ENCODE measurements around the gene NACAD.

Gene NACAD

GRCh38 chr7:45073786-45074527, 14.8 kb downstream of the NACAD start:
- no peak for DNase-seq (ENCODE audit: low spot score)

- DNase-seq (ENCODE audit: low spot score): no peak
Measured at GRCh38 chr7:45073031-45073785, 15.6 kb downstream of the NACAD start.

- DNase-seq (ENCODE audit: low spot score): no peak
Measured at GRCh38 chr7:45072131-45073030, 16.4 kb downstream of the NACAD start.

- DNase-seq (ENCODE audit: low spot score): no peak
Measured at GRCh38 chr7:45071528-45071927, 17.2 kb downstream of the NACAD start.

- DNase-seq (ENCODE audit: low spot score): no peak
Measured at GRCh38 chr7:45070254-45070642, 18.5 kb downstream of the NACAD start.

GRCh38 chr7:45069444-45070253, 19.1 kb downstream of the NACAD start:
- no peak for DNase-seq (ENCODE audit: low spot score)

- DNase-seq (ENCODE audit: low spot score): no peak
Measured at GRCh38 chr7:45068236-45069023, 20.3 kb downstream of the NACAD start.

GRCh38 chr7:45067582-45067981, 21.2 kb downstream of the NACAD start:
- DNase-seq (ENCODE audit: low spot score): no peak

GRCh38 chr7:45066409-45066808, 22.4 kb downstream of the NACAD start:
- DNase-seq (ENCODE audit: low spot score): no peak

- no peak for DNase-seq (ENCODE audit: low spot score)
Measured at GRCh38 chr7:45065031-45065995, 23.5 kb downstream of the NACAD start.

- no peak for DNase-seq (ENCODE audit: low spot score)
Measured at GRCh38 chr7:45064047-45064725, 24.6 kb downstream of the NACAD start.

GRCh38 chr7:45061806-45062425, 26.9 kb downstream of the NACAD start:
- DNase-seq (ENCODE audit: low spot score): no peak

GRCh38 chr7:45061352-45061751, 27.4 kb downstream of the NACAD start:
- DNase-seq (ENCODE audit: low spot score): no peak

- no peak for DNase-seq (ENCODE audit: low spot score)
Measured at GRCh38 chr7:45060295-45060694, 28.5 kb downstream of the NACAD start.

- DNase-seq (ENCODE audit: low spot score): peak; percentile 26
Measured at GRCh38 chr7:45057878-45058277, 30.9 kb downstream of the NACAD start.

GRCh38 chr7:45055594-45056219, 33.1 kb downstream of the NACAD start:
- no peak for DNase-seq (ENCODE audit: low spot score)

GRCh38 chr7:45055016-45055415, 33.8 kb downstream of the NACAD start:
- DNase-seq (ENCODE audit: low spot score): no peak

GRCh38 chr7:45054442-45054841, 34.3 kb downstream of the NACAD start:
- DNase-seq (ENCODE audit: low spot score): no peak

Measured in kidney tubule cell (primary cell).